ENCODE data around the gene MCC.

Gene MCC

DNA sequence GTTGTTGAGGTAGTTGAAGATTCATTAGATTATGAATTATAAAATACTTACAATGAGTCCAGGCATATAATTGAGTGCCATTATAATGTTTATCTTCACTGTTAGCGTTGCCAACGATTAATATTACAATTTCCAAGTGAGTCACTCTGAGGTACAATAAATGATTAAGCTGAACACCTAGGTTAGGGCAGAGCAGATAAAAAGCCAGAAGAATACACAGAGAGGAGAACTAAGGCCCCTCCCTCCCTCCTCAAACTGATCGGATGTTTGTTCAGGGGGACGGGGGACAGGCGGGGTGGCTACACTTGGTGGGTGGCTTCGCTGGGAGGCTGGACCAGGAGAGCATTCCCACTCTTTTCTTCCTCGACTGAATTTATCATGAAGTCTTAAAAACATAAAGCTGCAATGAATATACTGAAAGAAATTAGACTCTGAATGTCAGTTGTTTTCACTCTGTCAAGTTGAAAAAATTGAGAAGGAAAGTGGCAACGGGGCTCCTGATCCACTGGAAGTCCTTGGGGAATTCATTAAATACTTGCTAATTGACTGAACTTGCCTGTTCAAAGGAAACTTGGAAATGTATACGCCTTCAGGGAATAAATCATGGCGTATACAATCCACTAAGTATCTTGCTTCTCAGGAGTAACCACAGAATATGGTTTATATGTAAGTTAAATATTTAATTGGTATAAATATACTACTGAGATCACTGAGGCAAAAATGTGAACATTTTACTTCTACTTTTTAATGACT, 251.5 kb downstream of the MCC start:
- no peak for TF ChIP-seq ZFX (IDR thresholded peaks at IDR 0.05)
- TF ChIP-seq, protein P1, sequence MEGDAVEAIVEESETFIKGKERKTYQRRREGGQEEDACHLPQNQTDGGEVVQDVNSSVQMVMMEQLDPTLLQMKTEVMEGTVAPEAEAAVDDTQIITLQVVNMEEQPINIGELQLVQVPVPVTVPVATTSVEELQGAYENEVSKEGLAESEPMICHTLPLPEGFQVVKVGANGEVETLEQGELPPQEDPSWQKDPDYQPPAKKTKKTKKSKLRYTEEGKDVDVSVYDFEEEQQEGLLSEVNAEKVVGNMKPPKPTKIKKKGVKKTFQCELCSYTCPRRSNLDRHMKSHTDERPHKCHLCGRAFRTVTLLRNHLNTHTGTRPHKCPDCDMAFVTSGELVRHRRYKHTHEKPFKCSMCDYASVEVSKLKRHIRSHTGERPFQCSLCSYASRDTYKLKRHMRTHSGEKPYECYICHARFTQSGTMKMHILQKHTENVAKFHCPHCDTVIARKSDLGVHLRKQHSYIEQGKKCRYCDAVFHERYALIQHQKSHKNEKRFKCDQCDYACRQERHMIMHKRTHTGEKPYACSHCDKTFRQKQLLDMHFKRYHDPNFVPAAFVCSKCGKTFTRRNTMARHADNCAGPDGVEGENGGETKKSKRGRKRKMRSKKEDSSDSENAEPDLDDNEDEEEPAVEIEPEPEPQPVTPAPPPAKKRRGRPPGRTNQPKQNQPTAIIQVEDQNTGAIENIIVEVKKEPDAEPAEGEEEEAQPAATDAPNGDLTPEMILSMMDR (conservative IDR thresholded peaks at IDR 0.05) = no peak
- no peak overlapping the region for H3K27ac ChIP-seq

DNA sequence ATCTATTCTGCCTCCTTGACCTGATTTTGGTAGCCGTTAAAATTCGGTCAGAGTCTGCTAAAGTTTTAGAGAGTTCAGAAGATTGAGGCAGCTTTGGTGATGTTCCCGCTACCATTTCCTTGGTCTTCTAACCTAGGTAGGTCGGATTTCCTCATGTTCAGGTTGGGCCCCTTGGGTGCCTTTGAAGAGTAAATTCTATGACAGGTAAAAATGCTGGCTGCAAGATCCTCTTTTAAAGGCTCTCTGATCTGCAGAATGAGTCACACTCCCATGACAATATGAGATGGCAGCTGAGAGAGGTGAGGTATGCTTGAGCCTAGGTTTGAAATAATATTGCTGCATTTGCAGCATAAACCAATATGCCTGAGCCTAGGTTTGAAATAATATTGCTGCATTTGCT, 252.4 kb downstream of the MCC start:
- H3K27ac ChIP-seq = no peak overlapping the region
- no peak for TF ChIP-seq ZFX (IDR thresholded peaks at IDR 0.05)
- TF ChIP-seq, protein P1 (conservative IDR thresholded peaks at IDR 0.05) = no peak

DNA sequence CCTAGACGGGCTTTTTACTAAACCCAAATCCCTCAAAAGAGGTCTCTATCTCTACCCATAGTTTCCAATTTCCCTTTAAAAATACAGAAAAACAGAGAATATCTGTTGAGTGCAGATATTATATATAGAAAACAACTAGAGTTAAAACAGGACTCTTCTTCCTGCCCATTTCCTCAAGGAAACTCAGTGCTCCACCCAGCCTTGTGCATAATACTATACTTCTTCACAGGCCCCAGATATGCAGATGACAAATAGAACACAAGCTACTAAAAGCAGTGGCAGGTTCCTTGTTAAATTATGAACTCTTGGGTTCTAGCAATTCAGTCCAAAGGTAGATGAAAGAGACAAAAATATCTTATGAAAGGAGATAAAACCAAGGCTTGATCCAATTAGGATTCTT, 253.7 kb downstream of the MCC start:
- no peak for TF ChIP-seq ZFX (IDR thresholded peaks at IDR 0.05)
- TF ChIP-seq, protein P1 (conservative IDR thresholded peaks at IDR 0.05) = no peak
- H3K27ac ChIP-seq = no peak overlapping the region

DNA sequence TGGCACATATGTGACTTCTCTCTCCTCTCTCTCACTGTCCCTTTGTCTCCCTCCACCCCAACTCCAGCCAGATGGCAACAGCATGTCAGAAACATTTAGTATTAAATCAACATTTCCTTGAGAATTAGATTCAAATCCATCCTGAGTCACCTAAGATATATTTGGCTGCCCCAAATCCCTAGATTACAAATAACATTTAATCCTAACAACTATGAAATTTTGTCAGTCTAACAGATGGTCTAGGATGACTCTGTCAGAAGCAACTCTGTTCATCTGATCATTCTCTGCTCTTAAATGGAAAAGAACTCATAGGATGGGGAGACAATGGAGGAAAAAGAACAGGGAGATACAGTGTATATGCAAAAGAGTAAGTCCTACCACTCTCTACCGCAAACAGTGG, 254.6 kb downstream of the MCC start:
- no peak for TF ChIP-seq ZFX (IDR thresholded peaks at IDR 0.05)
- TF ChIP-seq, protein P1 (conservative IDR thresholded peaks at IDR 0.05) = no peak
- no peak overlapping the region for H3K27ac ChIP-seq

DNA sequence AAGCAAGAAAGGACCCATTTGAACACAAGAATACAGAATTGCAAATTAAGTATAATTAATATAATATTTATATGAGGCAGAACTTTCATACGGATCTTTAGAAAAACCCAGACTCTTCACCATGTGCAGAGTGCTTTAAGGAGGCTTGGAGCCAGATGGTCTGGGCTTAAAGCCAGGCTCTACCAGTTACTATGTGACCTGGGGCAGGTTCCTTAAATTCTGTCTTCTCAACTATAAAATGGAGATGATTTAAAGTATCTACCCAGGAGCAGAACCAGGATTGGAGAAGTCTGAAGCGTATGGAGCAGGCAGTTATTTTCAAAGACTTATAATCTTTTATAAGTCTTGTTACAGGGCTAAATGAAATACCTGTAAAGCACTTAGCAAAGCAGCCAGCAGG, 255.6 kb downstream of the MCC start:
- H3K27ac ChIP-seq = no peak overlapping the region
- TF ChIP-seq ZFX (IDR thresholded peaks at IDR 0.05) = no peak
- TF ChIP-seq, protein P1 (conservative IDR thresholded peaks at IDR 0.05) = no peak

DNA sequence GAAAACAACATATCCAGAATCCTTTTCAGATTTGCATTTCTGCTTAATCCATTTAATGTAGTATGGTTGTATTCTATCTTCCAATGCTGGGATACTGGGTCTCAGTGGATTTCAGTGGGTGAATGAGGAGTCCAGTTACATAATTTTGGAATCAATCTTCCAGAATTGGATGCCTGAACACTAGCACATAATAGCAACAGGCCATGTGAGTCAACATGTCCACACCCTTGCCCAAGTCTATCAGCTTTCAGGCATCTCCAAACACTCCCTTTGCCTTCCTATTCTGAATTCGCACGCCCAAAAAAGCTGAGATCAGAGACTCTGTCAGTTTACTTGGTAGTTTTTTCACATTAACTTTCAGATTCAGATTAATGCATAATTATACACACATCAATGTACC, 256.0 kb downstream of the MCC start:
- H3K27ac ChIP-seq = no peak overlapping the region
- TF ChIP-seq, protein P1 (conservative IDR thresholded peaks at IDR 0.05) = no peak
- TF ChIP-seq ZFX (IDR thresholded peaks at IDR 0.05) = no peak

DNA sequence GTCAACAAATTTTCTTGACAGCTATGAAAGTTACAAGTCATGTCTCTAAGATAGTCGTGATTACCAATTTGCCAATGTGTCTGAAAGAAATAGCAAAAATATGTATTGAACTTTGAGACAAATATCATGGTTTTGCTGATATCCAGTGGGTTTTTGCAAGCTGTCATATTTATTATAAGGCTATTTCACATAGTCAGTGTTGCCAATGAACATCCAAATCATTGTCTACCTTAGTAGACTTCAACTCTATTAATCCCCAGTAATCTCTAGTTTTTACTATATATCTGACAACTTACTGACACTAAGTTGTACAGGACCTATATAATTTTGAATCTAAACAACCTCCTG, 256.6 kb downstream of the MCC start:
- no peak overlapping the region for H3K27ac ChIP-seq
- TF ChIP-seq ZFX (IDR thresholded peaks at IDR 0.05) = no peak
- TF ChIP-seq, protein P1 (conservative IDR thresholded peaks at IDR 0.05) = no peak
